Ovary (tissue), 3 donors: ENCODE results near the gene APBB1.

ENCODE experiments used
- POLR2A ChIP-seq: fragments of 450-650 bp; IDR thresholded peaks from one replicate; pipeline ENCODE4 v1.6.1; 2017; ENCODE audit warnings: antibody characterized with exemption, mild to moderate bottlenecking, moderate library complexity
- TF ChIP-seq, protein P1 (sequence below), 3 donors: fragments of 450-650 bp in 2 of 3; fragments of 200-600 bp in 1 of 3; IDR thresholded peaks; one replicate each; pipeline versions ENCODE4 v1.5.1 to v1.8.0; 2016 to 2022; ENCODE audit warnings: antibody characterized with exemption in 3 of 3, mild to moderate bottlenecking in 1 of 3
- donor health status: DM: no; HTN: no; CAD: no.

DNA sequence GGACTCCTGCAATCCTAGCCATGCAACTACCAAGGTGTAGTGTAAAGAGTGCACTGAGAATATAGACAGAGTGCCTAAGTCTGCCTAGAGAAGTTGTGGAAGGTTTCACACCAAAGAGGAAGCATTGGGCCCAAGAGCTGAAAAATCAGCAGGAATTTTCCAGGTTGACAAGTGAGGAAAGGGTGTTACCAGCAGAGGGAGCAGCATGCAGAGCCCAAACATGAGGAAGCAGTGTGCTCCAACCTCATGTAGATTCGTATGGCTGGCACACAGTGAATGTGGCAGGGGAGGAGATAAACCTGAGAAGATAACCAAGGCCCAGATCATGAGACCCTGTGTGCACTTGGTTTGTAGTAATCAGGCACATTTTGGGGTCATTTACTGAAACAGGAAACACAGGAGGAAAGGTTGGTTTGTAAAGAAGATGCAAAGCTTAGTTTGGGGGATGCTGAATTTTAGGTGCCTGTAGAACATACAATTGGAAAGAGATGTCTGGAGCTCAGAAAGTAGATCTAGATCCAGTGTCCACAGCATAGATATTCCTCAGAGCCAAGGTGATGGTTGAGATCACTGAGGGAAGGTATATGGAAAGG is 20.2 kb upstream of the APBB1 start:
- no peak for TF ChIP-seq POLR2A
- TF ChIP-seq, protein P1, sequence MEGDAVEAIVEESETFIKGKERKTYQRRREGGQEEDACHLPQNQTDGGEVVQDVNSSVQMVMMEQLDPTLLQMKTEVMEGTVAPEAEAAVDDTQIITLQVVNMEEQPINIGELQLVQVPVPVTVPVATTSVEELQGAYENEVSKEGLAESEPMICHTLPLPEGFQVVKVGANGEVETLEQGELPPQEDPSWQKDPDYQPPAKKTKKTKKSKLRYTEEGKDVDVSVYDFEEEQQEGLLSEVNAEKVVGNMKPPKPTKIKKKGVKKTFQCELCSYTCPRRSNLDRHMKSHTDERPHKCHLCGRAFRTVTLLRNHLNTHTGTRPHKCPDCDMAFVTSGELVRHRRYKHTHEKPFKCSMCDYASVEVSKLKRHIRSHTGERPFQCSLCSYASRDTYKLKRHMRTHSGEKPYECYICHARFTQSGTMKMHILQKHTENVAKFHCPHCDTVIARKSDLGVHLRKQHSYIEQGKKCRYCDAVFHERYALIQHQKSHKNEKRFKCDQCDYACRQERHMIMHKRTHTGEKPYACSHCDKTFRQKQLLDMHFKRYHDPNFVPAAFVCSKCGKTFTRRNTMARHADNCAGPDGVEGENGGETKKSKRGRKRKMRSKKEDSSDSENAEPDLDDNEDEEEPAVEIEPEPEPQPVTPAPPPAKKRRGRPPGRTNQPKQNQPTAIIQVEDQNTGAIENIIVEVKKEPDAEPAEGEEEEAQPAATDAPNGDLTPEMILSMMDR (IDR thresholded peaks at IDR 0.05) = no peak
